HCT116 (cell line): ENCODE data around the gene ZMYM1. TPM values are rescaled to one million over a fixed set of nuclear protein-coding genes. Genes with fewer than 3 reads are reported as not detected.

Experiments
- ATAC-seq: fragments of 200-7000 bp; cut with Tn5 transposase; 2 replicates; pipeline ENCODE4 v1.9.1; 2020; ENCODE audit warnings: mild to moderate bottlenecking, moderate library complexity
- BruUV-seq: library from RNA; stranded (reverse); fragments of 400-500 nt; replicated peaks from 2 replicates; lab custom pipeline; 2021; lab: Mats Ljungman, UMichigan
- CTCF ChIA-PET: fragments of 300-600 bp; sonication (Branson Sonifier 250); formaldehyde crosslinking; loops from one replicate; lab custom pipeline; 2021; ENCODE audit warnings: antibody characterized with exemption; lab: Charles Lee
- POLR2A ChIA-PET: fragments of 300-600, 350-600 bp; sonication (Branson Sonifier 250); formaldehyde crosslinking; loops from one replicate; lab custom pipeline; 2021; ENCODE audit warnings: antibody characterized with exemption; lab: Charles Lee
- RAD21 ChIA-PET, 2 experiments: fragments of 300-600 bp; sonication (Branson Sonifier 250); formaldehyde crosslinking; loops; one replicate each; lab custom pipeline; 2023; ENCODE audit warnings: low total read pairs in 2 of 2; ENCODE audit not compliant: uncharacterized antibody in 2 of 2, unreplicated experiment in 2 of 2, low non-redundant PET in 1 of 2; lab: Charles Lee
- DNase-seq: peaks from one replicate; pipeline ENCODE4 v3.0.0-alpha.2; 2010; ENCODE audit warnings: low read depth, low spot score
- H2AFZ ChIP-seq: fragments of 200-600 bp; shearing (Covaris generic), sonication (generic); 2 replicates; pipeline ENCODE4 v1.6.1; 2017; ENCODE audit warnings: low read depth, mixed run types, mixed read lengths, antibody characterized with exemption, low read length; ENCODE audit not compliant: poor library complexity, severe bottlenecking
- H3K27ac ChIP-seq: 2 replicates; pipeline ENCODE4 v1.5.1; 2012; ENCODE audit warnings: low read depth, low read length
- H3K27me3 ChIP-seq: fragments of 200-600 bp; sonication (generic); 2 replicates; pipeline ENCODE4 v1.6.1; 2016; ENCODE audit warnings: mixed run types, low read length, mixed read lengths; ENCODE audit not compliant: insufficient read depth
- H3K36me3 ChIP-seq, 2 experiments: fragments of 200-500 bp in 1 of 2; fragments of 200-600 bp in 1 of 2; sonication (Bioruptor generic) in 1 of 2; sonication (generic) in 1 of 2; 2 replicates each; pipeline versions ENCODE4 v1.5.1 to v1.6.1; 2014 to 2016; ENCODE audit warnings: low read length in 2 of 2, inconsistent platforms in 1 of 2, mixed read lengths in 1 of 2, mixed run types in 1 of 2; ENCODE audit not compliant: insufficient read depth in 2 of 2, control insufficient read depth in 1 of 2
- H3K4me1 ChIP-seq, 2 experiments: fragments of 200-600 bp in 1 of 2; sonication (generic) in 1 of 2; 2 replicates each; pipeline versions ENCODE4 v1.5.1 to v1.6.1; 2012 to 2017; ENCODE audit warnings: low read length in 2 of 2, inconsistent platforms in 1 of 2, mild to moderate bottlenecking in 1 of 2, mixed read lengths in 1 of 2, mixed run types in 1 of 2, moderate library complexity in 1 of 2; ENCODE audit not compliant: insufficient read depth in 2 of 2, control insufficient read depth in 1 of 2
- H3K4me2 ChIP-seq: fragments of 200-600 bp; sonication (generic); 2 replicates; pipeline ENCODE4 v1.6.1; 2017; ENCODE audit warnings: mixed run types, low read length, mixed read lengths
- H3K4me3 ChIP-seq, 2 experiments: fragments of 200-600 bp in 1 of 2; sonication (generic) in 1 of 2; replicated peaks in 1 of 2; 2 replicates each; pipeline ENCODE4 v1.5.1; 2011 to 2016; ENCODE audit warnings: low read length in 2 of 2, control low read depth in 1 of 2, low read depth in 1 of 2, mild to moderate bottlenecking in 1 of 2, mixed read lengths in 1 of 2, mixed run types in 1 of 2
- H3K79me2 ChIP-seq: fragments of 200-600 bp; sonication (generic); 2 replicates; pipeline ENCODE4 v1.6.1; 2017; ENCODE audit warnings: mild to moderate bottlenecking, mixed run types, low read length, moderate library complexity, mixed read lengths; ENCODE audit not compliant: insufficient read depth
- H3K9ac ChIP-seq: fragments of 200-600 bp; sonication (generic); 2 replicates; pipeline ENCODE4 v1.6.1; 2016; ENCODE audit warnings: low read length, mixed read lengths
- H3K9me2 ChIP-seq: fragments of 200-600 bp; sonication (generic), shearing (Covaris generic); 2 replicates; pipeline ENCODE4 v1.6.1; 2017; ENCODE audit warnings: mixed run types, mild to moderate bottlenecking, moderate library complexity; ENCODE audit not compliant: insufficient read depth
- H3K9me3 ChIP-seq, 2 experiments: fragments of 200-500 bp in 1 of 2; fragments of 200-600 bp in 1 of 2; sonication (Bioruptor generic) in 1 of 2; sonication (generic) in 1 of 2; 2 replicates each; pipeline ENCODE4 v1.6.1; 2014 to 2017; ENCODE audit warnings: low read length in 2 of 2, mixed read lengths in 2 of 2, inconsistent platforms in 1 of 2, low read depth in 1 of 2, mild to moderate bottlenecking in 1 of 2, mixed run types in 1 of 2, moderate library complexity in 1 of 2; ENCODE audit not compliant: control insufficient read depth in 1 of 2, insufficient read depth in 1 of 2
- H4K20me1 ChIP-seq: fragments of 200-600 bp; sonication (generic), shearing (Covaris generic); 2 replicates; pipeline ENCODE4 v1.6.1; 2017; ENCODE audit warnings: mixed run types, mild to moderate bottlenecking, moderate library complexity; ENCODE audit not compliant: insufficient read depth
- ATF3 ChIP-seq: IDR thresholded peaks from 2 replicates; pipeline ENCODE4 v1.6.1; 2012
- CBX3 ChIP-seq: IDR thresholded peaks from 2 replicates; pipeline ENCODE4 v1.6.1; 2012; ENCODE audit warnings: low read depth
- CEBPB ChIP-seq: IDR thresholded peaks from 2 replicates; pipeline ENCODE4 v1.6.1; 2012; ENCODE audit warnings: low read depth
- ELF1 ChIP-seq: IDR thresholded peaks from 2 replicates; pipeline ENCODE4 v1.6.1; 2012; ENCODE audit warnings: low read depth, borderline replicate concordance
- EZH2phosphoT487 ChIP-seq: fragments of 200-600 bp; IDR thresholded peaks from 2 replicates; pipeline ENCODE4 v1.6.1; 2018; ENCODE audit warnings: antibody characterized with exemption, borderline replicate concordance
- FOSL1 ChIP-seq: IDR thresholded peaks from 2 replicates; pipeline ENCODE4 v1.6.1; 2012; ENCODE audit warnings: low read depth
- JUND ChIP-seq: IDR thresholded peaks from 2 replicates; pipeline ENCODE4 v1.6.1; 2012
- POLR2A ChIP-seq: IDR thresholded peaks from 2 replicates; pipeline ENCODE4 v1.7.0; 2011; ENCODE audit warnings: borderline replicate concordance; ENCODE audit not compliant: insufficient read depth, insufficient read length; ENCODE audit errors: extremely low read depth
- RAD21 ChIP-seq: IDR thresholded peaks from 2 replicates; pipeline ENCODE4 v1.6.1; 2012; ENCODE audit warnings: low read depth, mild to moderate bottlenecking
- SIN3A ChIP-seq: IDR thresholded peaks from 2 replicates; pipeline ENCODE4 v1.6.1; 2012; ENCODE audit warnings: low read depth
- SRF ChIP-seq: IDR thresholded peaks from 2 replicates; pipeline ENCODE4 v1.6.1; 2012; ENCODE audit warnings: low read depth
- TCF7L2 ChIP-seq: IDR thresholded peaks from 2 replicates; pipeline ENCODE4 v1.7.0; 2011; ENCODE audit warnings: borderline replicate concordance, inconsistent platforms; ENCODE audit not compliant: insufficient read depth, insufficient read length; ENCODE audit errors: extremely low read depth
- ZBTB33 ChIP-seq: IDR thresholded peaks from 2 replicates; pipeline ENCODE4 v1.6.1; 2011; ENCODE audit warnings: mild to moderate bottlenecking, low read length, moderate library complexity; ENCODE audit not compliant: insufficient replicate concordance; ENCODE audit errors: extremely low read depth
- ZFX ChIP-seq: fragments of 450-650 bp; IDR thresholded peaks from 2 replicates; pipeline ENCODE4 v1.6.1; 2017
- intact Hi-C: fragments of 100-400 bp; cut with micrococcal nuclease; formaldehyde crosslinking; loops from 2 replicates; pipeline ENCODE4 v1.10.0; 2022
- total RNA-seq: library from RNA; stranded (reverse); gene quantifications from one replicate; pipeline ENCODE4 v1.2.1, GENCODE V29; 2021; ENCODE audit not compliant: unreplicated experiment

The ZMYM1 gene
- total RNA-seq, 1 experiment from 2014 or later, result 37.6 TPM

GRCh38 chr1:35044431-35044830, 34.8 kb upstream of the ZMYM1 start:
- Histone ChIP-seq H4K20me1 (no peaks in the 10 kb centered on the region), H3K9me3 (no peaks in the 10 kb centered on the region), H3K9ac (no peak overlapping the region), H3K27ac (no peak overlapping the region), H2AFZ (no peak overlapping the region), H3K4me1 (peaks cover 0 to 8% of the 10 kb centered on the region in 2 experiments; a peak in 1 of 4 replicates), H3K27me3 (no peaks in the 10 kb centered on the region), H3K79me2 (no peaks in the 10 kb centered on the region)
- BruUV-seq, result no TSS peak
- TF ChIP-seq ZFX (no peak), FOSL1 (no peak), ZBTB33 (no peak), RAD21 (no peak)
- TF ChIP-seq, all 23 proteins: peak for 0
- ATAC-seq, result no peak
- no peak for DNase-seq
- Histone ChIP-seq H3K4me2 (no peak overlapping the region), H3K36me3 (no peaks in the 10 kb centered on the region), H3K9me2 (no peaks in the 10 kb centered on the region), H3K4me3 (no peak overlapping the region)
- ChIA-PET POLR2A (interaction anchor here (1.5 kb wide), 1 partner anchor 13 kb away, joined by 4 read pairs; the partner anchor contains the start of gene ZMYM6), CTCF (no interaction called here), RAD21 (no interaction called here)
- intact Hi-C loops, result no loop called here

GRCh38 chr1:35046730-35047129, 32.5 kb upstream of the ZMYM1 start:
- Histone ChIP-seq H2AFZ (no peak overlapping the region), H3K79me2 (no peaks in the 10 kb centered on the region), H3K9ac (no peak overlapping the region), H3K4me2 (no peak overlapping the region), H3K4me1 (peaks cover 0 to 8% of the 10 kb centered on the region in 2 experiments; a peak in 1 of 4 replicates), H4K20me1 (no peaks in the 10 kb centered on the region), H3K4me3 (no peak overlapping the region), H3K27ac (no peak overlapping the region), H3K9me2 (no peaks in the 10 kb centered on the region), H3K9me3 (no peaks in the 10 kb centered on the region), H3K36me3 (no peaks in the 10 kb centered on the region), H3K27me3 (no peaks in the 10 kb centered on the region)
- no TSS peak for BruUV-seq
- intact Hi-C loops, result no loop called here
- DNase-seq (no peak), ATAC-seq (no peak)
- RAD21 ChIA-PET, result no interaction called here
- POLR2A ChIA-PET, result interaction anchor here (1.3 kb wide), 1 partner anchor 15 kb away, joined by 3 read pairs; the partner anchor contains the start of gene ZMYM6
- CTCF ChIA-PET, result no interaction called here
- TF ChIP-seq POLR2A (no peak), ELF1 (no peak), JUND (no peak), SRF (no peak), CBX3 (no peak), ZFX (no peak), CEBPB (no peak), ZBTB33 (no peak), ATF3 (no peak), SIN3A (no peak), RAD21 (no peak), EZH2phosphoT487 (no peak), TCF7L2 (no peak)
